Measurements from ENCODE around the gene ZNF28.
"Not testable (repeated sequence)": the region's sequence is repeated elsewhere in the genome, so short reads cannot be mapped to it uniquely, and the experiment has no call there.

ZNF28 gene

GRCh38 chr19:52821204-52821960, at the start of gene ZNF28:
Gene ZNF28 (minus strand): TSS chr19:52821633. CDS start chr19:52817958, 3,675 bp downstream.
- peak; percentile 62 for DNase-seq

- DNase-seq, result not testable (repeated sequence)
Measured at GRCh38 chr19:52868031-52868430, 46.6 kb upstream of the ZNF28 start.

GRCh38 chr19:52857378-52858191, 36.2 kb upstream of the ZNF28 start, which contains the start of gene ZNF468:
Gene ZNF468 (minus strand): TSS chr19:52857619. CDS start chr19:52854272, 3,347 bp downstream.
- peak; percentile 74 for DNase-seq

GRCh38 chr19:52856540-52857377, 35.3 kb upstream of the ZNF28 start:
- DNase-seq, result peak; percentile 18

DNA sequence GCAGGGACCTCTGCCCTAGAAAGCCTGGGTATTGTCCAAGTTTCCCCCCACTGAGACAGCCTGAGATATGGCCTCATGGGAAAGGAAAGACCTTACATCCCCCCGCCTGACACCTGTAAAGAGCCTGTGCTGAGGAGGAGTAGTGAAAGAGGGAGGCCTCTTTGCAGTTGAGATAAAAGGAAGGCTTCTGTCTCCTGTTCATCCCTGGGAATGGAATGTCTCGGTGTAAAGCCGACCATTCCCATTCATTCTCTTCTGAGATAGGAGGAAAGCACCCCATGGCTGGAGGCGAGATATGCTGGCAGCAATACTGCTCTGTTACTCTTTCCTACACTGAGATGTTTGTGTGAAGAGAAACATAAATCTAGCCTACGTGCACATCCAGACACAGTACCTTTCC, 25.9 kb upstream of the ZNF28 start:
- DNase-seq, result not testable (repeated sequence)

- not testable (repeated sequence) for DNase-seq
Measured at GRCh38 chr19:52840825-52841465, 19.5 kb upstream of the ZNF28 start.

- DNase-seq, result not testable (repeated sequence)
Measured at GRCh38 chr19:52834289-52834688, 12.9 kb upstream of the ZNF28 start.

DNA sequence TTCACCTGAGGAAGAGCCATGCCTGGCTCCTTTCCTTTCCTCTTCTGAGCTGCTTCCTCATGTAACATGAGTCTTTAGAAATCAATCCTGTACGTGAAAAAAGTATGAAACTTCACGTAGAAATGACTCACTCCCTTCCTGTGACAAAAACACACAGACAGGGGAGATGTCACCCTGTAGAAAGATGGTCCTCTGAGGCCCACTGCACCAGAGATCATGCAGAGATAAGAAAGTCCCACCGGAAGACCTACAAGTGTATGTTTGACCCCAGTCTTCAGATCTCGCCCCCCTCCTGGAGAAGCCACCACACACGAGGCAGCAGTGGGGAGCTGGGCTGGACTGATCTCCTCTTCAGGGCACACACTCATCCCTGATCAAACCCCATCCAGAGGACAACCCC, 12.1 kb upstream of the ZNF28 start:
- not testable (repeated sequence) for DNase-seq

- DNase-seq, result not testable (repeated sequence)
Measured at GRCh38 chr19:52829866-52830265, 8.4 kb upstream of the ZNF28 start.

DNA sequence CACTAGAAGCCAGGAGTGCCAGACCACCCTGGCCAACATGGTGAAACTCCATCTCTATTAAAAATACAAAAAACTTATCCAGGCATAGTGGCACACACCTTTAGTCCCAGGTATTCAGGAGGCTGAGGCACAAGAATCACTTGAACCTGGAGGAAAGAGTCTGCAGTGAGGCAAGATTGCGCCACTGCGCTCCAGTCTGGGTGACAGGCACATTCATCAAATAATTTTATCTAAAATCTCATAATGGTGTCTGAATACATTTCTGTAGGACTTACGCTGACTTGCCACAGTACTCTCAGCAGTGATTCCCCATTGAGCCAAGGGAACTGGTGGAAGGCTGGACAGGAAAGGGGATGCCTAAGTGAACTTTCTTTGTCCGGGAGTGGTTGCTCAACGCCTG, 4.3 kb upstream of the ZNF28 start:
- DNase-seq, result no peak

GRCh38 chr19:52823676-52824075, 2.2 kb upstream of the ZNF28 start:
- DNase-seq, result no peak

DNA sequence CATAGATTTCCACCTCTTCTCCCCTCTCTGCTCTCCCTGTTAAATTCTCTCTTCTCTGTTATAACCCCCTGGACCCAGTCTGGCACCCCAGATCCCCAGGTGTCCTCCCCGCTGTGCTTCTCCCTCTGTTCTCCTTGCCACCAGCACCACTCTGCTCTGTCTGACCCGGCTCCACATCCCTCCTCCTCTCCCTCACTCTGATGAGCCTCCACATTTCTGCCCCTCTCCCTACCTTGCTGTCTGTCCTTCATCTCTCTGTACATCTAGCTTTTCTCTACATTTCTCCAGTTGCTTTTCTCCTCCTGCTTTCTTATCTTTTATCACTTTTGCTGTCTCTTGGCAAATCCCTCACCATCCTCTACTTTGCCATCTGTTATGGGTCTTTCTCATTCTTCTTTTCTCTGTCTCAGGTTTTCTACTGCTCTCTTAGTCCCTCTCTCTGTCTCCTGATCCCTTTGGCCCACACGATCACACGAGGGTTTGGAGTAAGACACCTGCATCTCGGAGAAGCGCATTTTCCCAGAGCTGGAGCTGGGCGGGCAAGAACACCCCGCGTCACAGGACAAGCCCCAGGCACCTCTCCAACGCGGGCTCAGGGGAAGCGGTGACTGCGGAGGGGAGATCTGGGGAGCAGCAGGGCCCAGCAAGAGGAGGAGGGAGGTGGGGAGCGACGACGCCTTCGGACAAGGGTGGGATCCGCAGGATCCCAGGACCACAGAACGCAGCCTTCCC, 795 bp downstream of the ZNF28 start:
- peak; percentile 20 for DNase-seq

GRCh38 chr19:52809801-52810200, 11.6 kb downstream of the ZNF28 start:
- no peak for DNase-seq

DNA sequence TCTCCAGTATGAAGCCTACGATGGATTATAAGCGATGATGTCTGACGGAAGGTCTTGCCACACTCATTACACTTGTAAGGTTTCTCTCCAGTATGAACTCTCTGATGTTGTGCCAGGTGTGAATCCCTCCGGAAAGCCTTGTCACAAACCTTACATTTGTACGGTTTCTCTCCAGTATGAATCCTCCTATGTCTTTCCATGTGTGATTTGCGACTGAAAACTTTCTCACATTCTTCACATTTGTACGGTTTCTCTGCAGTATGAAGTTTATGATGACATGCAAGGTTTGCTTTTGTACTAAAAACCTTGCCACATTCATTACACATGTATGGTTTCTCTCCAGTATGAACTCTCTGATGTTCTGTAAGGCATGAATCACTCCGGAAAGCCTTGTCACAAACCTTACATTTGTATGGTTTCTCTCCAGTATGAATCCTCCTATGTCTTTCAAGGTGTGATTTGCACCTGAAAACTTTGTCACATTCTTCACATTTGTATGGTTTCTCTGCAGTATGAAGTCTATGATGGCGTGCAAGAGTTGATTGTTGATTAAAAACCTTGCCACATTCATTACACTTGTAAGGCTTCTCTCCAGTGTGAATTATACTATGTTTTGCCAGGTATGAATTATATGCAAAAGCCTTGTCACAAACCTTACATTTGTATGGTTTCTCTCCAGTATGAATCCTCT, 21.3 kb downstream of the ZNF28 start:
- DNase-seq, result not testable (repeated sequence)

DNA sequence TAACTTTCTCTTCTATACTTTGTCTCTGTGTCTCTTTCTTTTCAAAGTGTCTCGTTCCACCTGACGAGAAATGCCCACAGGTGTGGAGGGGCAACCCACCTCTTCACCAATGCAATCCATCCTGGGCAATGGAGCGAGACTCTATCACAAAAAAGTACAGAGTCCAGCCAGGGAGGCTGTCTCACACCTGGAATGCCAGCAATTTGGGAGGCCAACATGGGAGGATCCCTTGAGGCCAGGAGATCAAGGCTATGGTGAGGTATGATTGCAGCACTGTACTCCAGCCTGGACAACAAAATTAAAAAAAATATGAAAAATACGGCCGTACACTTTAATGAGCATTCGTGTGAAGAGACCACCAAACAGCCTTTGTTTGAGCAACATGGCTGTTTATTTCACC, 32.0 kb downstream of the ZNF28 start:
- no peak for DNase-seq

DNA sequence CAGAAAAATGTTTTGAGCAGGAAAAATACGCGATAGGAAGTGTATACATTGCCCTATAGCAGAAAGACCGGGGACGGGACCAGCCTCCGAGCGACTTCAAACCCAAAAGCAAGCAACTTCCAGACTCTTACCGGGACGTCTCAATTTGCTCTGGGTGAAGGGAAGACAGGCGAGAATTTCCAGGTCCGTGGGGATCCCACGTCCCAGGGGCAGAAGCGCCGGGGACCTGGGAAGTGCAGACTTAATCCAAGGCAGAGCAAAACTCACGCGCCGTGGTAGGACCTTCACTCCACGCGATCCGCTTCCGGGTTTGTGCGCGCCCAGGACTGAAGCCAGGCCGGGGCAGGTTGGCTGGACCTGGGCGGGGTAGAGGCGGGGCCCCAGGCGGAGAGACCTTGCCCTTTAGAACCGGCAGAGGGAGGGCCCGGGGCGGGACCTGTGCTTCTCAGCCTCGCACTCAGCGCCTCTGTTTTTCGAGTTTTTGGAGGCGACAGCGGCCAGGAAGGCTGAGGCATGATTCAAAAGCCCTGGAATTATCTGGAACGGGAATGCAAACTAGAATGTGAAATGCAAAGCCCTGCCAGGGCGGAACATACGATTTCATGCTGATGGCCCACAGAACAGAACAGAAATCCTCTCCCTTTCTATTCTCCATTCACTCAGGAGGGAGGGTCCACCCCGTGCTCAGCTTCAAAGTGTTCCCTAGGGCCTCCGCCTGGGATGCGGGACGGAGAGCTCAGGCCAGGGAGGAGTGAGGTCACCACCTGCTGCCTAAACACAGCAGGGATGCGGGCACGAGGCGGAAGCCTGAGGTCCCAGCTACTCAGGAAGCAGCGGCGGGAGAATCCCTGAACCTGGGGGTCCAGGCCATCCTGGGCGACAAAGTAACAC, 34.7 kb downstream of the ZNF28 start, which contains the start of gene ZNF600:
ZNF600 (minus strand) TSS at position 328 of the 891 bp plus-strand sequence. CDS start 7,903 bp downstream, outside the sequence.
- peak; percentile 66 for DNase-seq

DNA sequence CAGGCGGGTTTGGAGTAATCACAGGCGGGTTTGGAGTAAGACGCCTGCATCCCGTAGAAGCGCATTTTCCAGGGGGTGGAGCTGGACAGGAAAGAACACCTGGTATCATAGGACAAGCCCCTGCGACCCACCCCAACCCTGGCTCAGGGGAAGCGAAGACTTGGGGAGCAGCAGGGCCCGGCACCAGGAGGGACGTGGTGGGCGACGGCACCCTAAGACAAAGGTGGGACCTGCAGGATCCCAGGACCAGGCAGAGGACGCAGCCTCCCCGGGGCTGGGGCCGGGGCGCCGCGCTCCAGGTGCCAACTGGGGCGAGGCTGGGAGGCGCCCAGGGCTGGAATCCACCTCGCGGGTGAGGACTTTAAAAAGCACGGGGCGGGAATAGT, 35.4 kb downstream of the ZNF28 start:
- DNase-seq, result peak; percentile 17

GRCh38 chr19:52785506-52785905, 35.9 kb downstream of the ZNF28 start:
- DNase-seq, result no peak

DNA sequence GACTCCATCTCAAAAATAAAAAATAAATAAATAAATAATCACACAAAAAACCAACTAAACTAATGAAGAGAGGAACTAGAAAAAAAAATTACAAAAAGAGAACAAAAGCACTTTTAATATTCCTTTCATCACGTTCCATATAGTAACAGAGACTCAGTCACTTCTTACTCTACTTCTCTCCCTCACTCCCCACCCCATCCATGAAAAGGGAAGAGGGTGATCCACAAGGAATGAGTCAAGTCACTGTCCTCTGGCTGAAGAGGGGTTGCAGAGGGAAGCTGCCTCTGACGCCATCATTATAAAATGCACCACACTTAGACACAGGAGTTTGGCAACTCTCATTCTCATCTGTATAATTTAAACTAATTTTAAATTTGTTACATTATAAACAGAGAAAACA, 38.6 kb downstream of the ZNF28 start:
- not testable (repeated sequence) for DNase-seq

GRCh38 chr19:52778811-52779210, 42.6 kb downstream of the ZNF28 start:
- no peak for DNase-seq

All from activated T-cell treated with anti-CD3 and anti-CD28 coated beads, Interleukin-2, amount 50 U/mL, for 1 hour (primary cell).